C4-2B (cell line): ENCODE results near the gene COQ4.

Experiments used
- ZFX ChIP-seq: fragments of 450-650 bp; IDR thresholded peaks from 2 replicates; pipeline ENCODE4 v1.6.1; 2017
- TF ChIP-seq, protein P1 (sequence below): fragments of 450-650 bp; conservative IDR thresholded peaks from 2 replicates; pipeline ENCODE4 v1.5.1; 2017; ENCODE audit warnings: mild to moderate bottlenecking

- TF ChIP-seq, protein P1, sequence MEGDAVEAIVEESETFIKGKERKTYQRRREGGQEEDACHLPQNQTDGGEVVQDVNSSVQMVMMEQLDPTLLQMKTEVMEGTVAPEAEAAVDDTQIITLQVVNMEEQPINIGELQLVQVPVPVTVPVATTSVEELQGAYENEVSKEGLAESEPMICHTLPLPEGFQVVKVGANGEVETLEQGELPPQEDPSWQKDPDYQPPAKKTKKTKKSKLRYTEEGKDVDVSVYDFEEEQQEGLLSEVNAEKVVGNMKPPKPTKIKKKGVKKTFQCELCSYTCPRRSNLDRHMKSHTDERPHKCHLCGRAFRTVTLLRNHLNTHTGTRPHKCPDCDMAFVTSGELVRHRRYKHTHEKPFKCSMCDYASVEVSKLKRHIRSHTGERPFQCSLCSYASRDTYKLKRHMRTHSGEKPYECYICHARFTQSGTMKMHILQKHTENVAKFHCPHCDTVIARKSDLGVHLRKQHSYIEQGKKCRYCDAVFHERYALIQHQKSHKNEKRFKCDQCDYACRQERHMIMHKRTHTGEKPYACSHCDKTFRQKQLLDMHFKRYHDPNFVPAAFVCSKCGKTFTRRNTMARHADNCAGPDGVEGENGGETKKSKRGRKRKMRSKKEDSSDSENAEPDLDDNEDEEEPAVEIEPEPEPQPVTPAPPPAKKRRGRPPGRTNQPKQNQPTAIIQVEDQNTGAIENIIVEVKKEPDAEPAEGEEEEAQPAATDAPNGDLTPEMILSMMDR: peak; percentile 94
- TF ChIP-seq ZFX: no peak
Observed at GRCh38 chr9:128361986-128362646, 39.5 kb downstream of the COQ4 start.
